OCI-LY7 (cell line): Measurements from ENCODE around the gene SLC13A3. TPM values are rescaled to one million over a fixed set of nuclear protein-coding genes. Genes with fewer than 3 reads are reported as not detected.

Experiments used
- BruUV-seq: library from RNA; stranded (reverse); fragments of 400-500 nt; replicated peaks from 2 replicates; lab custom pipeline; 2021; lab: Mats Ljungman, UMichigan
- CTCF ChIA-PET: fragments of 300-600 bp; sonication (Branson Sonifier 250); formaldehyde crosslinking; loops from one replicate; lab custom pipeline; 2022; ENCODE audit warnings: antibody characterized with exemption; ENCODE audit not compliant: unreplicated experiment; lab: Charles Lee
- POLR2A ChIA-PET: fragments of 300-600 bp; sonication (Branson Sonifier 250); formaldehyde crosslinking; loops from one replicate; lab custom pipeline; 2022; ENCODE audit warnings: antibody characterized with exemption; lab: Charles Lee
- DNase-seq: peaks from one replicate; pipeline ENCODE4 v3.0.0-alpha.2; 2015; ENCODE audit warnings: low spot score
- H2AFZ ChIP-seq: fragments of 200-600 bp; sonication (generic), shearing (Covaris generic); 2 replicates; pipeline ENCODE4 v1.6.1; 2014; ENCODE audit warnings: mild to moderate bottlenecking, antibody characterized with exemption, low read length, moderate library complexity
- H3K27ac ChIP-seq: fragments of 200-600 bp; sonication (generic); 2 replicates; pipeline ENCODE4 v1.5.1; 2014; ENCODE audit warnings: mixed run types, low read depth, mild to moderate bottlenecking, moderate library complexity, low read length, inconsistent platforms; ENCODE audit not compliant: poor library complexity, severe bottlenecking
- H3K36me3 ChIP-seq: fragments of 200-600 bp; sonication (generic); 2 replicates; pipeline ENCODE4 v1.6.1; 2014; ENCODE audit warnings: mild to moderate bottlenecking, antibody characterized with exemption, low read length, moderate library complexity, mixed read lengths; ENCODE audit not compliant: insufficient read depth
- H3K4me1 ChIP-seq: fragments of 200-600 bp; sonication (generic); 2 replicates; pipeline ENCODE4 v1.5.1; 2014; ENCODE audit warnings: mild to moderate bottlenecking, low read length; ENCODE audit not compliant: insufficient read depth, poor library complexity, severe bottlenecking
- H3K4me2 ChIP-seq: fragments of 200-600 bp; sonication (generic); 2 replicates; pipeline ENCODE4 v1.6.1; 2014; ENCODE audit warnings: mild to moderate bottlenecking, low read length
- H3K4me3 ChIP-seq: fragments of 200-600 bp; sonication (generic); 2 replicates; pipeline ENCODE4 v1.5.1; 2014; ENCODE audit warnings: mild to moderate bottlenecking, low read depth, low read length; ENCODE audit not compliant: poor library complexity, severe bottlenecking
- H3K79me2 ChIP-seq: fragments of 200-600 bp; sonication (generic); 2 replicates; pipeline ENCODE4 v1.6.1; 2016; ENCODE audit warnings: low read depth, mild to moderate bottlenecking, low read length, moderate library complexity, mixed read lengths; ENCODE audit not compliant: insufficient read depth
- H3K9me2 ChIP-seq: fragments of 200-600 bp; sonication (generic); 2 replicates; pipeline ENCODE4 v1.6.1; 2016; ENCODE audit warnings: mild to moderate bottlenecking, low read length, mixed read lengths; ENCODE audit not compliant: insufficient read depth
- H3K9me3 ChIP-seq: fragments of 200-600 bp; sonication (generic); 2 replicates; pipeline ENCODE4 v1.6.1; 2014; ENCODE audit warnings: mild to moderate bottlenecking, mixed run types, low read length, mixed read lengths
- H4K20me1 ChIP-seq: fragments of 200-600 bp; sonication (generic); 2 replicates; pipeline ENCODE4 v1.6.1; 2014; ENCODE audit warnings: mild to moderate bottlenecking, antibody characterized with exemption, low read length, moderate library complexity, mixed read lengths; ENCODE audit not compliant: insufficient read depth
- CTCF ChIP-seq: fragments of 200-600 bp; sonication (generic); conservative IDR thresholded peaks from 2 replicates; pipeline ENCODE4 v1.5.1; 2014; ENCODE audit warnings: mild to moderate bottlenecking, antibody characterized with exemption, low read length, moderate library complexity, mixed read lengths
- EZH2phosphoT487 ChIP-seq: fragments of 200-600 bp; sonication (generic); IDR thresholded peaks from 2 replicates; pipeline ENCODE4 v1.6.1; 2018; ENCODE audit warnings: low read depth, borderline replicate concordance, mild to moderate bottlenecking, mixed run types, antibody characterized with exemption, low read length, moderate library complexity, mixed read lengths
- intact Hi-C: fragments of 100-400 bp; cut with micrococcal nuclease; formaldehyde crosslinking; loops from one replicate; pipeline ENCODE4 v1.10.0; 2022; ENCODE audit not compliant: unreplicated experiment
- total RNA-seq, 2 experiments: library from RNA; depleted of rRNA in 1 of 2; stranded (reverse); fragments of >200 nt in 1 of 2; shearing (Covaris generic) in 1 of 2; gene quantifications; 2 replicates each; pipeline ENCODE4 v1.2.3, GENCODE V29; 2014 to 2022

The SLC13A3 gene
- total RNA-seq, 2 experiments from 2014 or later: not detected

- Histone ChIP-seq H3K79me2 (no peaks in the 10 kb centered on the region), H3K9me2 (no peaks in the 10 kb centered on the region), H4K20me1 (no peaks in the 10 kb centered on the region), H3K36me3 (no peaks in the 10 kb centered on the region), H2AFZ (no peak overlapping the region), H3K4me2 (no peak overlapping the region), H3K4me3 (no peak overlapping the region), H3K4me1 (no peaks in the 10 kb centered on the region), H3K27ac (no peak overlapping the region), H3K9me3 (no peaks in the 10 kb centered on the region)
- no peak for TF ChIP-seq EZH2phosphoT487
- TF ChIP-seq CTCF: no peak
- intact Hi-C loops: no loop called here
- BruUV-seq: no TSS peak
- DNase-seq: no peak
- ChIA-PET CTCF (no interaction called here), POLR2A (no interaction called here)
Observed at GRCh38 chr20:46666818-46667515, 15.7 kb upstream of the SLC13A3 start.

- no peak for DNase-seq
- H3K4me3 ChIP-seq: no peak overlapping the region
- no peaks in the 10 kb centered on the region for H3K4me1 ChIP-seq
- TF ChIP-seq CTCF (no peak), EZH2phosphoT487 (no peak)
- H3K4me2 ChIP-seq: no peak overlapping the region
- intact Hi-C loops: no loop called here
- H4K20me1 ChIP-seq: no peaks in the 10 kb centered on the region
- no peak overlapping the region for H2AFZ ChIP-seq
- H3K9me3 ChIP-seq: no peaks in the 10 kb centered on the region
- BruUV-seq: no TSS peak
- no peaks in the 10 kb centered on the region for H3K9me2 ChIP-seq
- ChIA-PET CTCF (no interaction called here), POLR2A (no interaction called here)
- H3K79me2 ChIP-seq: no peaks in the 10 kb centered on the region
- H3K27ac ChIP-seq: no peak overlapping the region
- no peaks in the 10 kb centered on the region for H3K36me3 ChIP-seq
Observed at GRCh38 chr20:46666306-46666705, 15.0 kb upstream of the SLC13A3 start.

- no peak overlapping the region for H3K4me3 ChIP-seq
- ChIA-PET CTCF (no interaction called here), POLR2A (no interaction called here)
- no peaks in the 10 kb centered on the region for H3K36me3 ChIP-seq
- no peak overlapping the region for H3K27ac ChIP-seq
- H4K20me1 ChIP-seq: no peaks in the 10 kb centered on the region
- DNase-seq: no peak
- no peaks in the 10 kb centered on the region for H3K9me2 ChIP-seq
- H3K4me1 ChIP-seq: no peaks in the 10 kb centered on the region
- no TSS peak for BruUV-seq
- no peak overlapping the region for H3K4me2 ChIP-seq
- TF ChIP-seq CTCF (no peak), EZH2phosphoT487 (no peak)
- H2AFZ ChIP-seq: no peak overlapping the region
- H3K9me3 ChIP-seq: no peaks in the 10 kb centered on the region
- H3K79me2 ChIP-seq: no peaks in the 10 kb centered on the region
- intact Hi-C loops: no loop called here
Observed at GRCh38 chr20:46665602-46666001, 14.3 kb upstream of the SLC13A3 start.
